HepG2 (cell line): Measurements from ENCODE around the gene KCTD8. TPM values are rescaled to one million over a fixed set of nuclear protein-coding genes. Genes with fewer than 3 reads are reported as not detected.

Source experiments
- ATAC-seq: fragments of 200-7000 bp; cut with Tn5 transposase; 3 replicates; pipeline ENCODE4 v1.9.1; 2020; ENCODE audit warnings: mild to moderate bottlenecking, moderate library complexity
- BruUV-seq: library from RNA; stranded (reverse); fragments of 400-500 nt; replicated peaks from 2 replicates; lab custom pipeline; 2021; lab: Mats Ljungman, UMichigan
- CTCF ChIA-PET: fragments of 300-600 bp; formaldehyde crosslinking; extraction: SDS; loops from one replicate; lab custom pipeline; 2021; ENCODE audit warnings: low total read pairs, inconsistent platforms, low intra/inter-chr PET ratio; lab: Yijun Ruan, JAX
- POLR2A ChIA-PET: fragments of 350-600 bp; sonication (Branson Sonifier 250); formaldehyde crosslinking; loops from one replicate; lab custom pipeline; 2020; ENCODE audit warnings: antibody characterized with exemption, inconsistent platforms; lab: Yijun Ruan, JAX
- DNase-seq: peaks from one replicate; pipeline ENCODE4 v3.0.0-alpha.2; 2015; ENCODE audit warnings: low spot score
- FAIRE-seq: peaks from 3 replicates; lab custom pipeline; 2011; peaks lifted over from hg19 to GRCh38; lab: Jason Lieb, UNC
- H2AFZ ChIP-seq: one replicate; pipeline ENCODE4 v1.6.1; 2011; ENCODE audit warnings: low read length, inconsistent platforms
- H3K27ac ChIP-seq: fragments of 300-600 bp; 3 replicates; pipeline ENCODE4 v1.8.0; 2011; ENCODE audit warnings: mixed run types, mild to moderate bottlenecking, mixed read lengths, low read length, inconsistent platforms; ENCODE audit not compliant: insufficient read depth; ENCODE audit errors: extremely low read length
- H3K27me3 ChIP-seq, 2 experiments: fragments of 200-600 bp in 1 of 2; 2 replicates in 1 of 2; 3 replicates in 1 of 2; pipeline versions ENCODE4 v1.6.0 to v1.8.0; 2011; ENCODE audit warnings: low read length in 2 of 2, mild to moderate bottlenecking in 2 of 2, moderate library complexity in 2 of 2, inconsistent platforms in 1 of 2; ENCODE audit not compliant: insufficient read depth in 2 of 2, control insufficient read depth in 1 of 2
- H3K36me3 ChIP-seq, 2 experiments: fragments of 200-600 bp in 1 of 2; replicated peaks in 1 of 2; 2 replicates in 1 of 2; 3 replicates in 1 of 2; pipeline versions ENCODE4 v1.5.1 to v1.8.0; 2011; ENCODE audit warnings: low read length in 2 of 2, inconsistent platforms in 1 of 2; ENCODE audit not compliant: insufficient read depth in 2 of 2, control insufficient read depth in 1 of 2
- H3K4me1 ChIP-seq: 2 replicates; pipeline ENCODE4 v1.5.1; 2012; ENCODE audit warnings: low read length, inconsistent platforms; ENCODE audit not compliant: insufficient read depth
- H3K4me2 ChIP-seq: 2 replicates; pipeline ENCODE4 v1.6.0; 2011; ENCODE audit warnings: low read depth, low read length, inconsistent platforms
- H3K4me3 ChIP-seq, 3 experiments: fragments of 200-600 bp in 1 of 3; sonication (generic), shearing (Covaris generic) in 1 of 3; replicated peaks in 1 of 3; 2 replicates each; pipeline ENCODE4 v1.5.1; 2011 to 2016; ENCODE audit warnings: low read length in 3 of 3, inconsistent platforms in 2 of 3, low read depth in 2 of 3, mild to moderate bottlenecking in 2 of 3, control low read depth in 1 of 3, mixed read lengths in 1 of 3; ENCODE audit not compliant: insufficient read depth in 1 of 3
- H3K79me2 ChIP-seq: one replicate; pipeline ENCODE4 v1.6.1; 2011; ENCODE audit warnings: low read length, inconsistent platforms; ENCODE audit not compliant: insufficient read depth
- H3K9ac ChIP-seq: 2 replicates; pipeline ENCODE4 v1.6.0; 2011; ENCODE audit warnings: mild to moderate bottlenecking, low read depth, low read length, inconsistent platforms; ENCODE audit not compliant: insufficient read depth
- H3K9me3 ChIP-seq: 2 replicates; pipeline ENCODE4 v1.5.1; 2012; ENCODE audit warnings: mild to moderate bottlenecking, low read length
- H4K20me1 ChIP-seq: 2 replicates; pipeline ENCODE4 v1.6.0; 2011; ENCODE audit warnings: inconsistent platforms, mild to moderate bottlenecking, low read length, moderate library complexity; ENCODE audit not compliant: insufficient read depth
- BRF2 ChIP-seq: sonication (generic); formaldehyde crosslinking; IDR thresholded peaks from 2 replicates; pipeline ENCODE4 v1.8.1; 2022; ENCODE audit warnings: mild to moderate bottlenecking, missing genetic modification reagents
- KDM3A ChIP-seq: IDR thresholded peaks from 2 replicates; pipeline ENCODE4 v1.6.1; 2018; ENCODE audit warnings: low read depth, missing compliant biosample characterization
- MIER2 ChIP-seq: IDR thresholded peaks from 2 replicates; pipeline ENCODE4 v1.6.1; 2016; ENCODE audit warnings: missing biosample characterization, missing genetic modification reagents
- NCOA1 ChIP-seq: sonication (generic); formaldehyde crosslinking; IDR thresholded peaks from 2 replicates; pipeline ENCODE4 v1.9.0; 2021; ENCODE audit warnings: missing genetic modification reagents
- PCBP1 ChIP-seq: fragments of 200-400 bp; formaldehyde crosslinking; IDR thresholded peaks from 2 replicates; pipeline ENCODE4 v1.6.1; 2017; ENCODE audit warnings: mild to moderate bottlenecking, low read depth, low read length, borderline replicate concordance
- RELA ChIP-seq: sonication (generic); formaldehyde crosslinking; IDR thresholded peaks from 2 replicates; pipeline ENCODE4 v1.4.0; 2020; ENCODE audit warnings: missing genetic modification reagents
- TIGD3 ChIP-seq: sonication (generic); formaldehyde crosslinking; IDR thresholded peaks from 2 replicates; pipeline ENCODE4 v1.5.1; 2020; ENCODE audit warnings: mild to moderate bottlenecking, missing genetic modification reagents, borderline replicate concordance
- ZBTB38 ChIP-seq: sonication (generic); formaldehyde crosslinking; IDR thresholded peaks from 2 replicates; pipeline ENCODE4 v1.5.1; 2020; ENCODE audit warnings: mild to moderate bottlenecking, missing genetic modification reagents
- ZFP36L1 ChIP-seq: sonication (generic); formaldehyde crosslinking; IDR thresholded peaks from 2 replicates; pipeline ENCODE4 v1.8.0; 2022; ENCODE audit warnings: mild to moderate bottlenecking, missing genetic modification reagents, moderate library complexity
- ZMAT5 ChIP-seq: sonication (generic); formaldehyde crosslinking; IDR thresholded peaks from 2 replicates; pipeline ENCODE4 v1.5.0; 2020; ENCODE audit warnings: mild to moderate bottlenecking, low read depth, missing genetic modification reagents, borderline replicate concordance
- ZNF12 ChIP-seq: sonication (generic); formaldehyde crosslinking; IDR thresholded peaks from 2 replicates; pipeline ENCODE4 v1.5.0; 2020; ENCODE audit warnings: missing genetic modification reagents
- ZNF143 ChIP-seq: sonication (generic); formaldehyde crosslinking; IDR thresholded peaks from 2 replicates; pipeline ENCODE4 v1.4.0; 2020; ENCODE audit warnings: missing genetic modification reagents
- ZNF264 ChIP-seq: sonication (generic); formaldehyde crosslinking; IDR thresholded peaks from 2 replicates; pipeline ENCODE4 v1.4.0; 2020; ENCODE audit warnings: missing genetic modification reagents
- in situ Hi-C: cut with HindIII; loops from 2 replicates; pipeline ENCODE4 v1.10.0; 2017; ENCODE audit warnings: low pct_unique_long_range_greater_than_20kb; ENCODE audit not compliant: extremely low pct_ligation_motif_present
- intact Hi-C: fragments of 100-400 bp; cut with micrococcal nuclease; formaldehyde crosslinking; loops from one replicate; pipeline ENCODE4 v1.10.0; 2022; ENCODE audit not compliant: unreplicated experiment
- polyA plus RNA-seq, 8 experiments: library from polyadenylated mRNA; depleted of rRNA in 3 of 8; stranded (reverse) in 7 of 8; unstranded in 1 of 8; fragments of >200 nt; fragmentation: Illumina TruSeq in 4 of 8; extraction: Trizol in 4 of 8; gene quantifications; 2 replicates each; pipeline versions ENCODE4 v1.2.1 to v1.2.3, GENCODE V29; 2011 to 2016; ENCODE audit warnings: low read depth in 4 of 8, missing spikeins in 1 of 8, mixed read lengths in 1 of 8; ENCODE audit not compliant: insufficient read depth in 1 of 8
- total RNA-seq, 5 experiments: library from RNA; depleted of rRNA; stranded (reverse); fragments of >200 nt; fragmentation: Illumina TruSeq; extraction: Trizol; gene quantifications; 2 replicates each; pipeline ENCODE4 v1.2.3, GENCODE V29; 2016; ENCODE audit warnings: low read depth in 1 of 5

KCTD8 gene
- total and polyA plus RNA-seq, 2 of the 13 experiments (the other 11 are each of a cell fraction or from before 2014, with no cell fraction given) = not detected

GRCh38 chr4:44446191-44446590 lies 2.4 kb downstream of the KCTD8 start (continued):
- TF ChIP-seq BRF2 (CRISPR knock-in tag) (no peak), KDM3A (CRISPR knock-in tag) (no peak), ZMAT5 (CRISPR knock-in tag) (no peak), RELA (no peak)

- Histone ChIP-seq H3K9me3 (no peaks in the 10 kb centered on the region), H4K20me1 (no peaks in the 10 kb centered on the region), H3K27ac (no peak overlapping the region), H3K9ac (no peak overlapping the region), H3K4me2 (no peak overlapping the region), H3K79me2 (no peaks in the 10 kb centered on the region), H3K27me3 (no peaks in the 10 kb centered on the region), H3K4me1 (no peaks in the 10 kb centered on the region), H3K36me3 (no peaks in the 10 kb centered on the region), H2AFZ (no peak overlapping the region), H3K4me3 (no peak overlapping the region)
- DNase-seq (no peak), ATAC-seq (no peak), FAIRE-seq (no peak)
- no TSS peak for BruUV-seq
- intact Hi-C loops = no loop called here
- TF ChIP-seq MIER2 (CRISPR knock-in tag) (no peak), ZNF143 (CRISPR knock-in tag) (no peak), ZNF264 (CRISPR knock-in tag) (no peak), NCOA1 (CRISPR knock-in tag) (no peak), ZBTB38 (CRISPR knock-in tag) (no peak), PCBP1 (no peak), ZFP36L1 (CRISPR knock-in tag) (no peak), TIGD3 (CRISPR knock-in tag) (no peak), ZNF12 (CRISPR knock-in tag) (no peak)
- ChIA-PET POLR2A (no interaction called here), CTCF (no interaction called here)
- in situ Hi-C loops = no loop called here
These were observed 9.9 kb downstream of the KCTD8 start for GRCh38 chr4:44438687-44439086.
